GM19455 (cell line): ENCODE measurements around the gene SP1.
"Not testable (repeated sequence)": the region's sequence is repeated elsewhere in the genome, so short reads cannot be mapped to it uniquely, and the experiment has no call there.

Experiments
- ATAC-seq: cut with Tn5 transposase; IDR thresholded peaks from one replicate; pipeline ENCODE4 v1.9.1; 2021; ENCODE audit not compliant: unreplicated experiment

Gene SP1

GRCh38 chr12:53444593-53445325 is 64.8 kb downstream of the SP1 start:
- ATAC-seq = not testable (repeated sequence)

GRCh38 chr12:53450936-53451335 is 71.0 kb downstream of the SP1 start:
- no peak for ATAC-seq

- ATAC-seq = peak; percentile 96
Measured at GRCh38 chr12:53451661-53452158, 71.7 kb downstream of the SP1 start, which contains the start of gene PCBP2. PCBP2 (plus strand) TSS chr12:53452102; CDS start chr12:53454801, 2,699 bp downstream.

GRCh38 chr12:53452159-53453077 is 72.4 kb downstream of the SP1 start:
- ATAC-seq = no peak

- ATAC-seq = no peak
Measured at GRCh38 chr12:53453953-53454640, 74.1 kb downstream of the SP1 start.

GRCh38 chr12:53454707-53455106 is 74.7 kb downstream of the SP1 start:
- ATAC-seq = no peak

GRCh38 chr12:53456654-53457366 is 76.8 kb downstream of the SP1 start:
- no peak for ATAC-seq

- ATAC-seq = no peak
Measured at GRCh38 chr12:53459097-53459496, 79.1 kb downstream of the SP1 start.

- no peak for ATAC-seq
Measured at GRCh38 chr12:53461059-53461458, 81.1 kb downstream of the SP1 start.

- no peak for ATAC-seq
Measured at GRCh38 chr12:53461591-53461990, 81.6 kb downstream of the SP1 start.

- no peak for ATAC-seq
Measured at GRCh38 chr12:53462935-53463334, 83.0 kb downstream of the SP1 start.

GRCh38 chr12:53463802-53464560 is 84.0 kb downstream of the SP1 start:
- no peak for ATAC-seq

- ATAC-seq = no peak
Measured at GRCh38 chr12:53464685-53465418, 84.9 kb downstream of the SP1 start.

GRCh38 chr12:53465679-53466078 is 85.7 kb downstream of the SP1 start:
- no peak for ATAC-seq
